ENCODE data around the gene NEK7. TPM values are rescaled to one million over a fixed set of nuclear protein-coding genes. Genes with fewer than 3 reads are reported as not detected.

Gene NEK7
- total and polyA plus RNA-seq, 2 of the 8 experiments (the other 6 are each of a cell fraction or from before 2014, with no cell fraction given), result 5.1 to 10.0 TPM

DNA sequence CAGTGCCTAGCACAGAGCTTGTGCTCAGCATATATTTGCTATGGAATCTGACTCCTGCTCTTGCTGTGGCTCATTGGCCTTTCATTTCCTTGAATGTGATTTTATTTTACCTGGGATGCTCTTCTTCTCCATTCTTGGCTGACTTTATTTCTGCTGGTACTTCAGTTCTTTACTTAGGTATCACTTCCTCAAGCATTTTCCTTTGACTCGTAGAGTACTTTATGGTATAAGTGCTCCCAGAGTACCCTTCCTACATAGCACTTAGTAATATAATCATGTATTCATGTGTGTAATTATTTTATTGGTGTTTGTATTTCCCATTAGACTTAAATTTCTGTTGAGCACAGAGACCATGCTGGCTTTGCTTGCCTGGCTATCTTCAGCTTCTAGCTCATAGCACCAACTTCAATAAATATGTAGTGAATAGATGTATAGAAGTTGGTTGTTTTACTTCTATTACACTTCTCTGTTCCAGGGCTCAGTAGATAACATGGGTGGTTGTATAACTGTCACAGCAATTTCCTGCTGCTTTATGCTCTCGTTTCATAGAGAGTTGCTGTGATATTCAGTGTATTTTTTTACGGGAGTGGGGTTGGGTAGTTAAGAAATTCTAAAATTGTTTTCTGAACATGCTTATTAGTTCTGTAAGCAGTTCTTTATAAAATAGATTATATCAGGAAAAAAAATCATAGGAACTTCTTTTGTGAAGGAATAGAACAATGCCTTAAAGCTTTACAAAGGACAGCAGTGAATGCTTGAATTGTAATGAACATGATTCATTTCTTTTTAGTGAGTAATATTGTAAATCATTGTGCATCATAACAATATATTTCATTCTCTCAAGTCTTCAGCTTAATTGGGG lies 112.2 kb downstream of the NEK7 start:
- Histone ChIP-seq H2BK120ac (replicated peaks; ENCODE audit: low read depth, low read length) (no peak overlapping the region), H3K36me3 (ENCODE audit: control insufficient read depth in 2 of 4, insufficient read depth in 4 of 4, low read length in 3 of 4) (no peaks in the 10 kb centered on the region), H2AK5ac (ENCODE audit: low read depth, low read length) (no peak overlapping the region), H2AFZ (ENCODE audit: low read length) (no peak overlapping the region), H4K5ac (ENCODE audit: insufficient read length, low read depth, low read length) (no peak overlapping the region), H3K27ac (ENCODE audit: low read depth, low read length) (no peak overlapping the region), H3K4me2 (ENCODE audit: insufficient read depth in 1 of 2, low read depth in 2 of 2, low read length in 2 of 2) (no peak overlapping the region), H4K91ac (replicated peaks; ENCODE audit: insufficient read length, low read length) (no peak overlapping the region), H3K56ac (replicated peaks; ENCODE audit: insufficient read length, low read depth, low read length) (no peak overlapping the region), H3K23me2 (ENCODE audit: low read depth, low read length) (no peaks in the 10 kb centered on the region), H3K23ac (ENCODE audit: insufficient read length) (no peak overlapping the region), H3K27me3 (replicated peaks in 1 of 4; ENCODE audit: control insufficient read depth in 3 of 4, extremely low read depth in 1 of 4, insufficient read depth in 3 of 4, low read length in 3 of 4) (no peaks in the 10 kb centered on the region), H2BK5ac (ENCODE audit: low read depth, low read length) (no peak overlapping the region), H3K4me1 (replicated peaks in 1 of 4; ENCODE audit: control insufficient read depth in 3 of 4, insufficient read depth in 4 of 4, low read length in 3 of 4) (no peaks in the 10 kb centered on the region), H3K14ac (ENCODE audit: insufficient read length) (no peak overlapping the region), H3K4ac (replicated peaks; ENCODE audit: insufficient read length, low read depth, low read length) (no peak overlapping the region), H3K18ac (ENCODE audit: extremely low read depth, low read length) (no peak overlapping the region), H4K8ac (ENCODE audit: extremely low read depth, insufficient read depth, low read length) (no peak overlapping the region), H3K9me3 (ENCODE audit: insufficient read depth in 2 of 2, low read depth in 1 of 2, low read length in 1 of 2) (no peaks in the 10 kb centered on the region), H3K9ac (replicated peaks in 1 of 4; ENCODE audit: extremely low read depth in 1 of 4, low read depth in 3 of 4, low read length in 3 of 4) (no peak overlapping the region), H2BK15ac (ENCODE audit: low read length) (no peak overlapping the region), H4K20me1 (replicated peaks in 1 of 2; ENCODE audit: control insufficient read depth in 1 of 2, insufficient read depth in 2 of 2, low read length in 2 of 2) (no peaks in the 10 kb centered on the region), H3K79me2 (ENCODE audit: control insufficient read depth in 1 of 2, insufficient read depth in 2 of 2, low read length in 2 of 2) (no peaks in the 10 kb centered on the region), H3K79me1 (ENCODE audit: low read depth, low read length) (no peaks in the 10 kb centered on the region), H2BK12ac (ENCODE audit: low read depth, low read length) (no peak overlapping the region), H3K4me3 (ENCODE audit: extremely low read depth in 1 of 4, insufficient read depth in 2 of 4, low read depth in 3 of 4, low read length in 4 of 4) (no peak overlapping the region), H2BK20ac (ENCODE audit: low read length) (no peak overlapping the region)
- no peak for FAIRE-seq
- 88% methylated on average over 3 of the region's 3 CpGs; no CpG with 5 or more reads in 1 of the 2 experiments for WGBS, 2 experiments (ENCODE audit: extremely low coverage in 1 of 2, insufficient coverage in 1 of 2, insufficient read length in 1 of 2, insufficient replicate concordance in 2 of 2, low coverage in 1 of 2, low lambda C conversion rate in 2 of 2, missing lambda C conversion rate in 1 of 2)
- ChIA-PET POLR2A (ENCODE audit: partially characterized antibody) (no interaction called here), CTCF (ENCODE audit: partially characterized antibody) (no interaction called here)
- DNase-seq (ENCODE audit: low read depth in 1 of 2, low spot score in 2 of 2), result no peak
- TF ChIP-seq SP1 (IDR thresholded peaks at IDR 0.05; ENCODE audit: low read depth, low read length) (no peak), CBX8 (IDR thresholded peaks at IDR 0.05; ENCODE audit: borderline replicate concordance, low read depth, low read length) (no peak)
- TF ChIP-seq, protein P1, sequence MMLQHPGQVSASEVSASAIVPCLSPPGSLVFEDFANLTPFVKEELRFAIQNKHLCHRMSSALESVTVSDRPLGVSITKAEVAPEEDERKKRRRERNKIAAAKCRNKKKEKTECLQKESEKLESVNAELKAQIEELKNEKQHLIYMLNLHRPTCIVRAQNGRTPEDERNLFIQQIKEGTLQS (IDR thresholded peaks at IDR 0.05; ENCODE audit: insufficient read depth, low read depth, low read length), result no peak

All from H1 (cell line).